Loucy (cell line): ENCODE measurements around the gene SDF4.

ENCODE experiments used
- EZH2phosphoT487 ChIP-seq: fragments of 200-600 bp; IDR thresholded peaks from 2 replicates; pipeline ENCODE4 v1.6.1; 2018; ENCODE audit warnings: antibody characterized with exemption, mild to moderate bottlenecking, moderate library complexity, borderline replicate concordance
- TF ChIP-seq, protein P1 (sequence below): fragments of 200-600 bp; sonication (generic); conservative IDR thresholded peaks from 2 replicates; pipeline ENCODE4 v1.5.1; 2014; ENCODE audit warnings: mild to moderate bottlenecking, antibody characterized with exemption, low read length

DNA sequence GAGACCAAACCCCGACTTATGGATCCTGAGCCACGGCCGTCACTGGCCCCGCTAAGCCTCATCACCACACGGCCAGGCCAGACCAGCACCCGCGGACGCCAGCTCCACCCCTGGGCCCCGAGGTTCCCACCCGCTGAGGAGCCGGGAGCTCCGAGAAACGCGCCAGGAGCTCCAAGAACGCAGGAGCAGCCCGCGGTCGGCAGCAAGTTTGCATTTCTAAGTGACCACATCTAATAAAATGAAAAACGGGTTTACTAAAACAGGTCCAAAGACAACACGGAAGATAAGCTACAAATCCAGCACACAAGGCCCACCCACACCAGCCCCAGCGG, 22.8 kb upstream of the SDF4 start:
- TF ChIP-seq, protein P1, sequence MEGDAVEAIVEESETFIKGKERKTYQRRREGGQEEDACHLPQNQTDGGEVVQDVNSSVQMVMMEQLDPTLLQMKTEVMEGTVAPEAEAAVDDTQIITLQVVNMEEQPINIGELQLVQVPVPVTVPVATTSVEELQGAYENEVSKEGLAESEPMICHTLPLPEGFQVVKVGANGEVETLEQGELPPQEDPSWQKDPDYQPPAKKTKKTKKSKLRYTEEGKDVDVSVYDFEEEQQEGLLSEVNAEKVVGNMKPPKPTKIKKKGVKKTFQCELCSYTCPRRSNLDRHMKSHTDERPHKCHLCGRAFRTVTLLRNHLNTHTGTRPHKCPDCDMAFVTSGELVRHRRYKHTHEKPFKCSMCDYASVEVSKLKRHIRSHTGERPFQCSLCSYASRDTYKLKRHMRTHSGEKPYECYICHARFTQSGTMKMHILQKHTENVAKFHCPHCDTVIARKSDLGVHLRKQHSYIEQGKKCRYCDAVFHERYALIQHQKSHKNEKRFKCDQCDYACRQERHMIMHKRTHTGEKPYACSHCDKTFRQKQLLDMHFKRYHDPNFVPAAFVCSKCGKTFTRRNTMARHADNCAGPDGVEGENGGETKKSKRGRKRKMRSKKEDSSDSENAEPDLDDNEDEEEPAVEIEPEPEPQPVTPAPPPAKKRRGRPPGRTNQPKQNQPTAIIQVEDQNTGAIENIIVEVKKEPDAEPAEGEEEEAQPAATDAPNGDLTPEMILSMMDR, result no peak
- TF ChIP-seq EZH2phosphoT487, result no peak
